Ureter (tissue), 1 donor: ENCODE results near the gene FCN3. TPM values are rescaled to one million over a fixed set of nuclear protein-coding genes. Genes with fewer than 3 reads are reported as not detected.

Experiments
- DNase-seq: peaks from one replicate; pipeline ENCODE4 v3.0.0-alpha.2; 2020; ENCODE audit warnings: low spot score
- total RNA-seq: library from RNA; stranded (reverse); gene quantifications from one replicate; pipeline ENCODE4 v1.2.4, GENCODE V29; 2023
- donor health status: DM: yes; HTN: yes; CAD: no.

The FCN3 gene
- total RNA-seq, 1 donor from 2014 or later, result 2.1 TPM

GRCh38 chr1:27358038-27358927 lies 16.3 kb downstream of the FCN3 start:
- no peak for DNase-seq

DNA sequence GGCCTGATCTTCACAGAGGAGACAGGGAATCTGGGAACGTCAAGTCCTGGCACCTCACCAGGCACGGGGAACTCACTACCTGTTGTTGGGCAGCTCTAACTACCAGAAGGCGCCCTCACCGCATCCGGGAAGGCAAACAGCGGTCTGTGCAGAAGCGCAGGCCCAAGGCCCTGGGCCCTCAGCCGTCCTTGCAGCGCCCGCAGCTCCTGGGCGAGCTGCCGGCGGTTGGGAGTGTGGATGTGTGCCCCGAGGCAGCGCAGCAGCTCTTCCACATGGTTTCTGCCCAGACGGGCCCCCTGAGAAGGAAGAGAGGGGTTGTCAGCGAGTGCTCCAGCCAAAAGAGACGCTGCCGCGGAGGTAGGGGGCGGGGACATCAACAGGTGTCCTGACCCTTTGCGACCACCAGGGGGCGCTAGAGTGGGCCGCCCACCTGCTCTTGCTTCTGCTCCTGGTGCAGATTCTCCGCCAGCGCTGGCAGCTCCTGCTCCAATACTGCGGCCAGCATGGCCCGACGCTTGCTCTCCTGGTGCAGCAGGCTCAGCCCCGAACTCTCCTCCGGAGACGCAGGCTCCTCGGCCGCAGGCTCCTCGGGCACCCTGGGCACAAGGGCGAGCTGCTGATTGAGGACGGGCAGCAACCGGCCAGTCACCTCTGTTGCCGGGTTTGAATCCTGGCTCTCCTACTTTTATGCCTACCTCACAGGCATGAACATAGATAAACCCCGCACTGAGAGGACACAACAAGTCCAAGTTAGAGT lies 17.2 kb downstream of the FCN3 start:
- DNase-seq, result peak; percentile 75

DNA sequence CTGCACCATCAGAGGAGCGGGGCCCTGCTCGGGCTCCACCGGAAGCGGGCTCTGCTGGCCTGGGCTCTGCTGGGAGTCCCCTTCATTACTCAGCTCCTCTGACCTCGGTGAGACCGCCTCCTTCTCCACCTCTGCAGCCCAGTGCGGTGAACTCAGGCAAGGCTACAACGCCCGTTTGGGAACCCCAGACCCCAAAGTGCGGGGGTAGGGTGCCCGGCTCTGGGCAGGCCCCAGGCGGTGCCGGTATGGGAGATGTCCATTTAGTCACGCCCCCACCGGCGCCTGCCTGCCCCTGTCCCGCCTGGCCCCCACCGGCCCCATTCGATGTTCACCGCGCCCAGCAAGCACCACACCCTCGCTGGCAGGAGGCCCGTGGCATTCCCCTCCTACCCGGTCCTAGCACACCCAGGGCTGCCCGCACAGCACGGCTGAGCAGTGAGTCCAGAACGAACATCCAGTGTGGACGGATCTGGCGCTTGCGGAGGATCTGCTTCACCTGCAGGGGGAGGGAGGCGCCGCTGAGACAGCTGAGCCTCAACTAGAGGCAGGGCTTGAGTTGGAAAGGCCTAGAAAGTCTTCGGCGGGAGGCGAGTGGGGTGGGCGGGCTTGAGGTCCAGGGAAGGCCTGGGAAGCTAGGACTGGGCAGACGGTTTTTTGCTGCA lies 17.9 kb downstream of the FCN3 start:
- DNase-seq, result peak; percentile 84

DNA sequence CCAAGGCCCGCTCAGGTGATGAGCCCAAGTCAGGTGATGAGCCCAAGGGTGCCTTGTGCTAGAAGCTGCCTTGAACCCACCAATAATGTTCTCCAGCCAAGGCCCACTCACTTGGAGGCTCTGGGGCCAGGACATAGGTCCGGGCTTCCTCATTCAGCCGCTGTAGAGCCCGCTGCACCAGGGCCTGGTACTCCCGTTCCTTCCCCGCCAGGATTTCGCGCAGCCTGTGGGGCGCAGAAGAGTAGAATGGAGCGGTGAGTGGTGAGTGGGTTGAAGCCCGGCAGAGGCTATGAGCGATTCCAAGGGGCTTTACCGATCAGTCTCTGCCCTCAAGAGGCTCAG lies 18.4 kb downstream of the FCN3 start:
- no peak for DNase-seq

DNA sequence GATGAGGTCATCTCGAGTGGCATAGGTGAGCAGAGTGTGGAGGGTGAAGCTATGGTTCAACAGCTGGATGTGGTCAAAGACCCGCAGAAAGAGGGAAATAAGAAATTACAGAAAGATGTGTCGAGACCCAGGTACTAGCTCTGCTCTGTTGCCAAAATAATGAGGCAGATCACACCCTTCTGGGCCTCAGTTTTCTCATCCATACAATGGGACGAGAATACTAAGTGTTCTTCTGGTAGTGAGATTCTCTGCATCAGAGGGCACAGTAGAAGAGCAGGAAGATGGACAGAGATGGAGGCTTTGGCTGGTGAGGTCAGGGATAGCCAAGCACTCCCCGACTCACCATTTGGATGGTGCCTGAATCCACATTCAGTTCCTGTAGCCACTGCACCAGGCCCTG lies 18.9 kb downstream of the FCN3 start:
- no peak for DNase-seq

- no peak for DNase-seq
These were observed 21.0 kb downstream of the FCN3 start for GRCh38 chr1:27353629-27354028.

DNA sequence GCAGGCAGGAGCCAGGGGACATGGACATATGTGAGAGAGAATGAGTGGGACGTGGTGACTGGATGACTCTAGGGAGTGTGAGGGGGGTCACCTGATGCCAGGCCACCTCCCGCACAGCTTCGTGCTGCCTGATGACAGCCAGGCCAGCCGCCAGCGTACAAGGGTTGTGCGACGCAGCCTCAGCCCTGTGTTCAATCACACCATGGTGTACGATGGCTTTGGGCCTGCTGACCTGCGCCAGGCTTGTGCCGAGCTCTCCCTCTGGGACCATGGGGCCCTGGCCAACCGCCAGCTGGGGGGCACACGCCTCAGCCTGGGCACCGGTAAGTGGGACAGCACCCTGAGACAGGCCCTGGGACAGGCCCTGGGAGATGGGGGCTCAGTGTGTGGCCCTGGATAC lies 21.5 kb downstream of the FCN3 start:
- DNase-seq, result no peak

GRCh38 chr1:27351541-27352107 lies 23.0 kb downstream of the FCN3 start:
- no peak for DNase-seq

DNA sequence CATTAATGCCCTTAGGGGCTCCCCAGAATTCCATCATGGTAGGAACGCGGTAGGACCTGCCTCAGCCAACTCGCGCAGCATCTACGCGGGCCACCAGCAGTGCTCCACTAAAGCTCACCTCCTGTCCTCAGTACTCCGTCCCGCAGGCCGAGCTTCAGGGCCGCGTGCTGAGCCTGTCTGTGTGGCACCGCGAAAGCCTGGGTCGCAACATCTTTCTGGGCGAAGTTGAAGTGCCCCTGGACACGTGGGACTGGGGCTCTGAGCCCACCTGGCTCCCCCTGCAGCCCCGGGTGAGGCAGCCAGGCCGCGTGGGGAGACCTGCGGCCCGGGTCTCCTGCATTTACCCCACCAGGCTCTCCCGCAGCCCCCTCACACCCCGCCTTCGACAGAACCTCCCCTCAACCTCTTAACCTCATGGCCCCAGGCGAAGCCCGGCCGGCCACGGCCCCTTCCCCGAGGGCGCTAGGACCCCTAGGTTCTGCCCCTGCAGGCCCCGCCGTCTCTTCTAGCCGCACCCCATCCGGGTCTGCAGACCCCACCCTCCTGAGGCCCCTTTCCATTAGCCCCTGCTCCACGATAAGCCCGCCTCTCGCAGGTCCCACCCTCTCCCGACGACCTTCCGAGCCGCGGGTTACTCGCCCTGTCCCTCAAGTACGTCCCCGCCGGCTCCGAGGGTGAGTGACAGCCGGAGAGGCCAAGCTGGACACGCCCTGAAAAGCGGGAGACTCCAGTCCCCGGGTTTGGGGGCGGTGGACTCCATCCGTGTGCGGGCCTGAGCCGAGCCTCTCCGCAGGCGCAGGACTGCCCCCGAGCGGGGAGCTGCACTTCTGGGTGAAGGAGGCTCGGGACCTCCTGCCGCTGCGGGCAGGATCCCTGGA lies 23.7 kb downstream of the FCN3 start:
- no peak for DNase-seq

DNA sequence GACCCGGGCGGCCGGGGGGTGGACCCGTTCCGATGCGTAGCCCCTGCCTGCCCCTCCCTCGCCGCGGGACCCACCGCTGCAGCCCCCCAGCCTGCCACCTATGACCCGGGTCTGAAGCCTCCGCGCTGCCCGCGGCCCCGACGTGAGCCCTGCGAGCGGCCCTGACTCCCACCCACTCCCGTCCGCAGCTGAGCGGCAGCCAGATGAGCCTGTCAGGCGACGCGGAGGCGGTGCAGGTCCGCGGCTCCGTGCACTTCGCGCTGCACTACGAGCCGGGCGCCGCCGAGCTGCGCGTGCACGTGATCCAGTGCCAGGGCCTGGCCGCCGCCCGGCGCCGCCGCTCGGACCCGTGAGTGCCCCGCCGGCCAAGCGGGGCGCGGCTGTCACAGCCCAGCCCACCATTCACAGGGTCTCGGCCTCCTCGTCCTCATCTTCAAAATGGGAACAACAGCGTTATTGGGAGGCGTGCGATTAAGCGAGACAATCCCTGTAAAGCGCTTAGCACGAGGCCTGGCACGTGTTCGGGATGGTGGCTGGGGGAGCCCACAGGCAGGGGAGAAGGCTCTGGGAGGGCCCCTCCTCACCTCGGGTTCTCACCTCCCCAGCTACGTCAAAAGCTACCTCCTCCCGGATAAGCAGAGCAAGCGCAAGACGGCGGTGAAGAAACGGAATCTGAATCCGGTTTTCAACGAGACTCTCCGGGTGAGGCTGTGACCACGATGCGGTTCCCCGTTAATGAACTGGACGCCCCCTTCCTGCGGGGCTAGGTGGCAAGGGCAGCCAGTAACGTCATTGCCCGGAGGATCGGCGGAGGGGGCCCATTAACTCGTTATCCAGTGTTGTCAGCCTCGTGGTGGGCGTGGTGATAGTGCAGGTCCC lies 24.6 kb downstream of the FCN3 start:
- DNase-seq, result no peak

DNA sequence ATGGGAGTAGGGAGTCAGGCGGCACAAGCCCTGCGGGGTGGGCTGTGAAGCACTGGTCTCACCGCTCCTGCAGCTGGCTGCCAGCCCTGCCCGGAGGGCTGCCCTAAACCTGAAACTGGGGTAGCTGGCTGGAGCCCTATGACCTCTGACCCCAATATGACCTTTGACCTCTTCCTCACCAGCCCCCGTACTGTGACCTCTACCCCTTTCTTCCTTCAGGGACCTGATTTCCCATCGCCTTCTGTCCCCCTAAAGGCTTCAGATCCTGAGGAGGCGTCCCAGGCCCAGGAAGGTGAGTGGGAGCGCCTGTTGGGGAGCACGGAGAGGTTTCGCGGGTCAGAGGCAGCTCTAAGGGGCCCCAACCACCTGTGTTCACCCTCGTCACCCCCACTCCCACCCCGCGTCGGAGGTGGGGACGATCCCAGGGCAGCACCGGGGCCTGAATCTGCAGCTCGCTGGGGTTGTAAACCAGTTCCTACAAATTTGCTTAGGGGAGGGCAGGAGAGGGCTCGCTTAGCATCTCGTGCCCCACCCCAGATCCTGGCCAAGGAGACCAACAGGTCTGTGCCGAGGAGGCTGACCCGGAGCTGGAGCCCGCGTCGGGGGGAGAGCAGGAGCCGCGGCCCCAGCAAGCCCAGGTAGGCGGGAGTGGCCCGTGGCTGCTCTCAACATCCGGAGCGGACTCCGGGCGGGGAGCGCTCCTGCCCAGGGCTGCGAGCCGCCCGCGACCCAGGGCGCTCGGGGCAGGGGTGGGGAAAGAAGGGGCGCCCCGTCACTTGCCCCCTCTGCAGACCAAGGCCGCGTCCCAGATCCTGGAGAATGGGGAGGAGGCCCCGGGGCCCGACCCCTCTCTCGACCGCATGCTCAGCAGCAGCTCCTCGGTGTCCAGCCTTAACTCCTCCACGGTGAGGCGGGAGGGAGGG lies 25.5 kb downstream of the FCN3 start:
- DNase-seq, result peak; percentile 81

DNA sequence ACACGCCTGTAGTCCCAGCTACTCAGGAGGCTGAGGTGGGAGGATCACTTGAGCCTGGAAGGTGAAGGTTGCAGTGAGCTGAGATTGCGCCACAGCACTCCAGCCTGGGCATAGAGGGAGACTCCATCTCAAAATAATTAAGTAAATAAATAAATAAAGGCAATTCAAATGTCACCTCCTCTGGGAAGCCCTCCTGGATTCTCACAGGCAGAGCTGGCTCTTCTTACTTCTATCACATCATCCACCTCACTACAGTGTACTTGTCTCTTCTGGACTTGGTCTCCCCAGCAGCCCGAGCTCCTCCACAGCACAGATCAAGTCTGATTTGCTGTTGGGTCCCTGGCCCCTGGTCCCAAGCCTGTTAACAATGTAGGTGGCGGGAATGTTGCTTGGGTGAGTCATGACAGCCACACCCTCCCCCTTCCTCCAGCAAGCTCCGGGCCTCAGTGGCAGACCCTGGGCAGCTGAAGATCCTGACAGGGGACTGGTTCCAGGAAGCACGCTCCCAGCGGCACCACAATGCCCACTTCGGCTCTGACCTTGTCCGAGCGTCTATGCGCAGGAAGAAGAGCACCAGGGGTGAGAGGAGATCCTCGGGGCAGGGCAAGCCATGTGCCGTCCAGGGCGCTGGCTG lies 27.5 kb downstream of the FCN3 start:
- DNase-seq, result no peak

GRCh38 chr1:27346357-27346756 lies 28.3 kb downstream of the FCN3 start:
- no peak for DNase-seq

DNA sequence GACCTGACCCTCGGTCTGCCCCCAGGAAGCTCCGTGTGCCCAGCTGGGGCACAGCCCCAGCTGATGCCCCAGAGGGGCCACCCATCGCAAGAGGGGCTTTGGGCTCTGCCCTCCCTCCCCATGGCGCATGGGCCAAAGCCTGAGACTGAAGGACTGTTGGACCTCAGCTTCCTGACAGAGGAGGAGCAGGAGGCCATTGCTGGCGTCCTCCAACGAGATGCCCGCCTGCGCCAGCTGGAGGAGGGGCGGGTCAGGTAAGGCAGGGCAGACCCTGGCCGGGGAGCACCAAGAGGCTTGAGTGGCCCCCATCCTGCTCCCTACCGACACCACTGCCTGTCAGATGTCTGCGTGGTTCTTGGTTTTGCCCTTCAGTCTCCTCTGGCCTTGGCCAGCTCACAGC lies 29.4 kb downstream of the FCN3 start:
- no peak for DNase-seq

GRCh38 chr1:27343639-27344025 lies 31.0 kb downstream of the FCN3 start:
- DNase-seq, result no peak

DNA sequence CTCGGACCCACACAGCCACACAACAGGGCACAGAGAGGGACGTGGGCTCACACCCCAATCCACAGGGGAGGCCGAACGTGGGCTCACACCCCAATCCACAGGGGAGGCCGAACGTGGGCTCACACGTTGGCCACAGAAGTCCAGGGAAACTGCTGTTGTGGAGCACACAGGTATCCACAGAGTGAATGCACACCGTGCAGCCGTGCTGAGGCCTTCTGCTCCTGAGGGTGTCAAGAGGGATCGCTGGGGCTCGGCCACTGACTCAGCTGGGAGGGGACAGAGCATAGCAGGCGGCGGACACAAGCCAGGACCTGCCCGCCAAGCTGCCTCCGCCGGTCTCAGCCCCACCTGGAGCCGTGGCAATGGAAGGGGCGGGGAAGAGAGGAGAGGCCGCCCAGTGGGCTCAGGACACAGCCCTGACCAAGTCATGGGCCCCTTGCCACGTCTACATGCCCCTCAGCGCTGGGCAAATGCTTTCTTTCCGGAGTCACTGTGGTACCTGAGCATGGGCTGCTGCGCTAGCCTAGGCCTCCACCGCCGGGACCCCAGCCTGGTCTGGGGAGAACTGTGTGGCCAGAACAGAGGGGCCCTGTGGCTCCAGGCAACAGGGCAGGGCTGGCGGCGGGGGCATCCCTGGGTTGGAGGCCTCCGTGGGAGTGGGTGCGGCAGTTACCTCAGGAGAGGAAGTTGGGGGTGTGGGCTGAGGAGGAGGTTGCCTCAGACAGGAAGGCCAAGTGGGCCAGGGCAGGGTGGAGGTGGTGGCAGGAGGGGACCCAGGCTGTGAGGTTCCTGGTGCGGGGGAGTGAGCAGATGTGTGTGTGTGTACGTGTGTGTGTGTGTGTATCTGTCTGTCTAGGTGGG lies 31.6 kb downstream of the FCN3 start:
- DNase-seq, result peak; percentile 87

DNA sequence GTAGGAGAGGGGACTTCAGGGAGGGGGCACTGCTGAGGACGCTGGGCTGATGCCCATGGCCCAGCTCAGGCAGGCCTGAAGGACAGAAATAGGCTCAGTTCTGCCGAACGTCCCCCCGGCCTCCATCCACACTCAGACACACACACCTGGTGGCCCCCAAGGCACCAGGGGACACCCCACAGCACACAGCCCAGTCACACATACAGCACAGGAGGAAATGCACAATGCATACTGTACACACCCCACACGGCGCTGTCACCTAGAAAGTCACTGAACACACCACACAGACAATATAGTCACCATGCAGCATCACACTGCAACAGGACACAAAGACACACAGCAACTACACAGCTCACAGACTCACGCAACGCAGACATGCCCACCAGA lies 32.2 kb downstream of the FCN3 start:
- no peak for DNase-seq
